Right lobe of liver (tissue), 6 donors: Measurements from ENCODE around the gene ZBED6. TPM values are rescaled to one million over a fixed set of nuclear protein-coding genes. Genes with fewer than 3 reads are reported as not detected.
"Not testable (repeated sequence)": the region's sequence is repeated elsewhere in the genome, so short reads cannot be mapped to it uniquely, and the experiment has no call there.

Experiments
- ATAC-seq, 4 donors: fragments of 200-7000 bp; cut with Tn5 transposase; one replicate each; pipeline ENCODE4 v1.9.1; 2020; ENCODE audit warnings: mild to moderate bottlenecking in 4 of 4, moderate library complexity in 4 of 4
- DNase-seq, 3 donors: peaks; one replicate each; pipeline ENCODE4 v3.0.0-alpha.2; 2020
- H3K27ac ChIP-seq, 3 donors: fragments of 200-600 bp; one replicate each; pipeline ENCODE4 v1.8.0; 2022
- H3K27me3 ChIP-seq, 2 donors: fragments of 200-600 bp; one replicate each; pipeline ENCODE4 v1.8.0; 2022
- H3K36me3 ChIP-seq, 4 donors: fragments of 200-600 bp; sonication (generic) in 1 of 4; one replicate each; pipeline versions ENCODE4 v1.5.1 to v1.8.0; 2017 to 2022; ENCODE audit warnings: control low read depth in 1 of 4
- H3K4me1 ChIP-seq, 4 donors: fragments of 200-600 bp; sonication (generic) in 1 of 4; one replicate each; pipeline versions ENCODE4 v1.5.1 to v1.8.0; 2017 to 2022; ENCODE audit warnings: control low read depth in 1 of 4
- H3K4me3 ChIP-seq, 3 donors: fragments of 200-600 bp; one replicate each; pipeline ENCODE4 v1.8.0; 2022
- H3K9me3 ChIP-seq, 4 donors: fragments of 200-600 bp; sonication (generic) in 1 of 4; one replicate each; pipeline versions ENCODE4 v1.5.1 to v1.8.0; 2017 to 2022; ENCODE audit warnings: control low read depth in 1 of 4
- CTCF ChIP-seq, 4 donors: fragments of 200-600 bp in 3 of 4; fragments of 450-650 bp in 1 of 4; IDR thresholded peaks; one replicate each; pipeline versions ENCODE4 v1.5.1 to v1.8.0; 2016 to 2022; ENCODE audit warnings: antibody characterized with exemption in 4 of 4, mild to moderate bottlenecking in 2 of 4
- POLR2A ChIP-seq: fragments of 450-650 bp; IDR thresholded peaks from one replicate; pipeline ENCODE4 v1.6.1; 2017; ENCODE audit warnings: antibody characterized with exemption, mild to moderate bottlenecking
- WGBS: methylation state at CpG from one replicate; pipeline ENCODE4 v1.1.6; 2018; ENCODE audit warnings: low coverage, low lambda C conversion rate; ENCODE audit not compliant: insufficient coverage; ENCODE audit errors: missing lambda C conversion rate; 5-methylcytosine and 5-hydroxymethylcytosine counted together
- intact Hi-C, 2 donors: fragments of 100-400 bp; cut with DNase I; formaldehyde crosslinking; loops; one replicate each; pipeline versions ENCODE4 v1.11.2 to v1.14.1; 2022
- total RNA-seq, 6 experiments: library from RNA; depleted of rRNA in 2 of 6; stranded (reverse); fragments of >200 nt in 2 of 6; fragmentation: NEBNext Ultra II Directional in 3 of 6; extraction: Animal tissue kit (Norgen Biotek cat#: 25700) in 3 of 6; gene quantifications; one replicate each; pipeline versions ENCODE4 v1.1.0 to v1.2.4, GENCODE V29; 2016 to 2023
- donor health status: DM: no; HTN: yes; CAD: no.
- donor health status: DM: no; HTN: no; CAD: no.
- donor health status: DM: no; HTN: no; CAD: no.
- donor health status: DM: no; HTN: yes; CAD: no.
- donor health status: DM: no; HTN: yes; CAD: no.

Gene ZBED6
- total RNA-seq, 6 experiments from 2014 or later, result 11.8 to 24.1 (median 17.5) TPM

GRCh38 chr1:203778789-203779188, 16.6 kb upstream of the ZBED6 start:
- no peak for TF ChIP-seq CTCF (IDR thresholded peaks at IDR 0.05)
- TF ChIP-seq POLR2A, result no peak
- no peak for DNase-seq
- Histone ChIP-seq H3K27ac (no peak overlapping the region), H3K9me3 (no peaks in the 10 kb centered on the region), H3K36me3 (no peaks in the 10 kb centered on the region), H3K4me1 (no peaks in the 10 kb centered on the region), H3K4me3 (no peak overlapping the region), H3K27me3 (no peaks in the 10 kb centered on the region)
- intact Hi-C loops, result no loop called here
- 64% methylated on average over 2 of the region's 4 CpGs for WGBS
- ATAC-seq, result no peak

DNA sequence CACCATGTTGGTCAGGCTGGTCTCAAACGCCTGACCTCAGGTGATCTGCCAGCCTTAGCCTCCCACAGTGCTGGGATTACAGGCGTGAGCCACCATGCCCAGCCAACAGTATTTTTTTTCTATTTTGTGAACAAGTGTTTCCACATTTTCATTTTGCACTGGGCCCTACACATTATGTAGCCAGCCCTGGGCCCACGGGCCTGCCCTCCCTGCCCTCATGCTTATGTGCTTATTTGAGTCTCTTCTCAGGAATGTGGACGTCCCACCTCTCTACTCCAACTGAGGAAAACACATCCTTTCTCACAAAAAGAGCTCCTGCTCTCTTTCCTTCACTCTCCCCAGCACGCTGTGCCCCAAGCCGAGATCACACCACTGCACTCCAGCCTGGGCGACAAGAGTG, 13.5 kb upstream of the ZBED6 start:
- Histone ChIP-seq H3K9me3 (no peaks in the 10 kb centered on the region), H3K36me3 (no peaks in the 10 kb centered on the region), H3K4me1 (no peaks in the 10 kb centered on the region), H3K4me3 (no peak overlapping the region), H3K27ac (no peak overlapping the region), H3K27me3 (no peaks in the 10 kb centered on the region)
- no peak for ATAC-seq
- 84% methylated on average over 6 of the region's 7 CpGs for WGBS
- intact Hi-C loops, result no loop called here
- TF ChIP-seq CTCF (IDR thresholded peaks at IDR 0.05) (no peak), POLR2A (no peak)
- no peak for DNase-seq

- intact Hi-C loops, result no loop called here
- DNase-seq (no peak), ATAC-seq (no peak)
- Histone ChIP-seq H3K27me3 (no peaks in the 10 kb centered on the region), H3K36me3 (no peaks in the 10 kb centered on the region), H3K9me3 (no peaks in the 10 kb centered on the region), H3K4me1 (no peaks in the 10 kb centered on the region), H3K27ac (no peak overlapping the region), H3K4me3 (no peak overlapping the region)
- TF ChIP-seq POLR2A, result no peak
- no peak for TF ChIP-seq CTCF (IDR thresholded peaks at IDR 0.05)
- WGBS, result 45% methylated on average over 1 of the region's 3 CpGs
These were observed 5.5 kb upstream of the ZBED6 start for GRCh38 chr1:203789966-203790365.

GRCh38 chr1:203791498-203791897, 3.9 kb upstream of the ZBED6 start:
- Histone ChIP-seq H3K4me1 (no peaks in the 10 kb centered on the region), H3K27ac (no peak overlapping the region), H3K9me3 (no peaks in the 10 kb centered on the region), H3K4me3 (no peak overlapping the region), H3K36me3 (no peaks in the 10 kb centered on the region), H3K27me3 (no peaks in the 10 kb centered on the region)
- 81% methylated on average over 2 of the region's 3 CpGs for WGBS
- no peak for ATAC-seq
- no peak for DNase-seq
- TF ChIP-seq POLR2A (no peak), CTCF (IDR thresholded peaks at IDR 0.05) (no peak)
- intact Hi-C loops, result no loop called here

DNA sequence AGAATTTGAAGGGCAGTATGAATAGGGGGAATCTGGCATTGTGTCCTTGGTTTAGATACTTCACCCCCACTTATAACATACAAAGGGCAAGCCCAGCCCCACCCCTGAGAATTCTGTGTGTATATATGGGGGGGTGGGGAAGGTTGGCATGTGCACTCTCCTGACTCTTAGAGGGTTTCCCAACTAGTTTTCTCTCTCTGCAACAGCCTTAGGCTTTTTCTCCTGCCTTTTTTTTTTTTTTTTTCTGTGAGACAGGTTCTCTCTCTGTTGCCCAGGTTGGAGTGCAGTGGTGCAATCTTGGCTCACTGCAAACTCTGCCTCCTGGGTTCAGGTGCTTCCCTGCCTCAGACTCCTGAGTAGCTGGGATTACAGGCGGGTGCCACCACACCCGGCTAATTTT, 2.9 kb upstream of the ZBED6 start:
- no peak for DNase-seq
- Histone ChIP-seq H3K9me3 (no peaks in the 10 kb centered on the region), H3K27ac (no peak overlapping the region), H3K36me3 (no peaks in the 10 kb centered on the region), H3K4me1 (peaks cover 0 to 8% (median 4%) of the 10 kb centered on the region in 4 donors), H3K4me3 (no peak overlapping the region), H3K27me3 (no peaks in the 10 kb centered on the region)
- TF ChIP-seq POLR2A, result no peak
- no peak for TF ChIP-seq CTCF (IDR thresholded peaks at IDR 0.05)
- ATAC-seq, result no peak
- intact Hi-C loops, result no loop called here
- WGBS, result 80% methylated on average over 1 of the region's 2 CpGs

DNA sequence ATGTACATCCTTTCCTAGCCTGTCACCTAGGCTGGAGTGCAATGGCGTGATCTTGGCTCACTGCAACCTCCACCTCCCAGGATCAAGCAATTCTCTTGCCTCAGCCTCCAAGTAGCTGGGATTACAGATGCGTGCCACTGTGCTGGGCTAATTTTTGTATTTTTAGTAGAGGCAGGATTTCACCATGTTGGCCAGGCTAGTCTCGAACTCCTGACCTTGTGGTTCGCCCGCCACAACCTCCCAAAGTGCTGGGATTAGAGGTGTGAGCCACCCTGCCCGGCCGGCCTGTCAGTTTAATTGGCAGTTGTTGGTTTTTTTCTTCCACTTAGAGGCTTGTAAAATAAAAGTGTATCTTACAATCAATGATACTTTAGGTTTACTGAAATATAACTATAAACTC, 1.9 kb upstream of the ZBED6 start:
- H3K9me3 ChIP-seq, H3K36me3 ChIP-seq, H3K27me3 ChIP-seq, ATAC-seq, intact Hi-C loops, H3K27ac ChIP-seq, H3K4me3 ChIP-seq, DNase-seq: not testable (repeated sequence)
- 100% methylated on average over 2 of the region's 7 CpGs for WGBS
- H3K4me1 ChIP-seq, result peaks cover 0 to 17% (median 4%) of the 10 kb centered on the region in 4 donors
